B cell (primary cell): ENCODE results near the gene GRK5. TPM values are rescaled to one million over a fixed set of nuclear protein-coding genes. Genes with fewer than 3 reads are reported as not detected.
A peak's percentile ranks its signal among the peaks of the same experiment; 100 is the strongest.

Source experiments
- ATAC-seq: fragments of 200-7000 bp; cut with Tn5 transposase; one replicate; pipeline ENCODE4 v1.10.0; 2021; ENCODE audit warnings: low read depth, mild to moderate bottlenecking, moderate number of reproducible peaks, moderate library complexity
- CTCF ChIA-PET: fragments of 350-600 bp; sonication (Branson Sonifier 250); formaldehyde crosslinking; loops from one replicate; lab custom pipeline; 2021; ENCODE audit warnings: antibody characterized with exemption, inconsistent platforms; lab: Charles Lee
- POLR2A ChIA-PET: fragments of 350-600 bp; sonication (Branson Sonifier 250); formaldehyde crosslinking; loops from one replicate; lab custom pipeline; 2021; ENCODE audit warnings: antibody characterized with exemption; lab: Charles Lee
- DNase-seq: peaks from one replicate; pipeline ENCODE4 v3.0.0; 2013
- H2AFZ ChIP-seq: 2 replicates; pipeline ENCODE4 v1.6.1; 2012; ENCODE audit warnings: mild to moderate bottlenecking, low read depth, low read length; ENCODE audit not compliant: insufficient read depth, poor library complexity, severe bottlenecking
- H3K27ac ChIP-seq, 2 donors: 1 replicate in 1 of 2; 2 replicates in 1 of 2; pipeline ENCODE4 v1.5.1; 2012 to 2013; ENCODE audit warnings: low read length in 2 of 2, mild to moderate bottlenecking in 2 of 2, moderate library complexity in 1 of 2
- H3K27me3 ChIP-seq, 4 experiments: fragments of 200-600 bp in 1 of 4; sonication (generic) in 1 of 4; replicated peaks in 1 of 4; 1 replicate in 2 of 4; 2 replicates in 2 of 4; pipeline versions ENCODE4 v1.6.1 to v1.7.0; 2013 to 2016; ENCODE audit warnings: low read length in 3 of 4, mild to moderate bottlenecking in 2 of 4, mixed read lengths in 1 of 4, moderate library complexity in 1 of 4; ENCODE audit not compliant: insufficient read depth in 4 of 4, control insufficient read depth in 3 of 4; ENCODE audit errors: control extremely low read depth in 1 of 4
- H3K36me3 ChIP-seq, 2 experiments: replicated peaks in 1 of 2; 1 replicate in 1 of 2; 2 replicates in 1 of 2; pipeline versions ENCODE4 v1.6.1 to v1.7.1; 2013; ENCODE audit warnings: low read length in 1 of 2; ENCODE audit not compliant: insufficient read depth in 2 of 2, control insufficient read depth in 1 of 2; ENCODE audit errors: control extremely low read depth in 1 of 2, extremely low read depth in 1 of 2
- H3K4me1 ChIP-seq, 2 donors: fragments of 200-600 bp in 1 of 2; sonication (generic) in 1 of 2; 1 replicate in 1 of 2; 2 replicates in 1 of 2; pipeline versions ENCODE4 v1.5.1 to v1.6.1; 2013 to 2017; ENCODE audit warnings: low read length in 2 of 2; ENCODE audit not compliant: control insufficient read depth in 2 of 2, insufficient read depth in 2 of 2
- H3K4me2 ChIP-seq: replicated peaks from 2 replicates; pipeline ENCODE3; 2012; ENCODE audit warnings: mild to moderate bottlenecking, low read depth, low read length; ENCODE audit not compliant: poor library complexity, severe bottlenecking
- H3K4me3 ChIP-seq, 5 experiments: fragments of 200-600 bp in 1 of 5; sonication (generic) in 1 of 5; 1 replicate in 3 of 5; 2 replicates in 2 of 5; pipeline versions ENCODE4 v1.5.1 to v1.7.0; 2011 to 2016; ENCODE audit warnings: low read length in 4 of 5, mild to moderate bottlenecking in 4 of 5, low read depth in 2 of 5, control low read depth in 1 of 5, moderate library complexity in 1 of 5; ENCODE audit not compliant: insufficient read depth in 1 of 5; ENCODE audit errors: control extremely low read depth in 1 of 5, extremely low read depth in 1 of 5
- H3K79me2 ChIP-seq: fragments of 200-600 bp; sonication (generic); one replicate; pipeline ENCODE4 v1.6.0; 2016; ENCODE audit warnings: low read length; ENCODE audit not compliant: control insufficient read depth, insufficient read depth
- H3K9ac ChIP-seq: fragments of 200-600 bp; sonication (generic); 2 replicates; pipeline ENCODE4 v1.6.1; 2017; ENCODE audit warnings: mild to moderate bottlenecking, low read length, moderate library complexity
- H3K9me3 ChIP-seq, 3 donors: one replicate each; pipeline versions ENCODE4 v1.6.1 to v1.7.1; 2013; ENCODE audit warnings: low read length in 2 of 3; ENCODE audit not compliant: control insufficient read depth in 2 of 3, insufficient read depth in 1 of 3; ENCODE audit errors: control extremely low read depth in 1 of 3
- H4K20me1 ChIP-seq: 2 replicates; pipeline ENCODE4 v1.6.0; 2012; ENCODE audit warnings: mild to moderate bottlenecking, low read length; ENCODE audit not compliant: insufficient read depth, control insufficient read depth, poor library complexity, severe bottlenecking
- H3K27ac Mint-ChIP-seq: one replicate; pipeline ENCODE4 v1.8.0; 2021; ENCODE audit warnings: mixed read lengths
- H3K27me3 Mint-ChIP-seq: one replicate; pipeline ENCODE4 v1.8.0; 2021; ENCODE audit warnings: mixed read lengths
- H3K4me1 Mint-ChIP-seq: one replicate; pipeline ENCODE4 v1.8.0; 2021; ENCODE audit warnings: mixed read lengths
- H3K4me3 Mint-ChIP-seq: one replicate; pipeline ENCODE4 v1.8.0; 2021; ENCODE audit warnings: mixed read lengths
- H3K9me3 Mint-ChIP-seq: one replicate; pipeline ENCODE4 v1.8.0; 2022; ENCODE audit warnings: mixed read lengths; ENCODE audit not compliant: insufficient read depth
- CTCF ChIP-seq: fragments of 200-600 bp; IDR thresholded peaks from one replicate; pipeline ENCODE4 v1.8.0; 2022; ENCODE audit warnings: antibody characterized with exemption, mild to moderate bottlenecking
- EZH2 ChIP-seq: IDR thresholded peaks from 2 replicates; pipeline ENCODE4 v1.6.1; 2012; ENCODE audit warnings: borderline replicate concordance, low read depth, mild to moderate bottlenecking, moderate library complexity, low read length; ENCODE audit not compliant: insufficient read depth, poor library complexity, severe bottlenecking
- WGBS: methylation state at CpG from one replicate; pipeline ENCODE4 v1.1.5; 2013; ENCODE audit warnings: missing lambda C conversion rate; ENCODE audit not compliant: insufficient coverage; 5-methylcytosine and 5-hydroxymethylcytosine counted together
- intact Hi-C: fragments of 100-400 bp; cut with micrococcal nuclease; formaldehyde crosslinking; loops from one replicate; pipeline ENCODE4 v1.10.0; 2022
- polyA plus RNA-seq: library from polyadenylated mRNA; depleted of rRNA; stranded (reverse); fragments of >200 nt; gene quantifications from 2 replicates; pipeline ENCODE4 v1.2.3, GENCODE V29; 2012
- total RNA-seq, 2 donors: library from RNA; stranded (reverse); fragments of 120-200 nt in 1 of 2; gene quantifications; 1 replicate in 1 of 2; 2 replicates in 1 of 2; pipeline versions ENCODE4 v1.2.3 to v1.2.4, GENCODE V29; 2013 to 2022

Gene GRK5
- total and polyA plus RNA-seq, 2 donors (not counting 1 experiment from before 2014, with no cell fraction given) = 21.9 to 54.8 TPM

GRCh38 chr10:119278126-119278709 is 70.8 kb downstream of the GRK5 start:
- H2AFZ ChIP-seq = no peak overlapping the region
- no peak overlapping the region for H3K9ac ChIP-seq
- no peak overlapping the region for H3K4me2 ChIP-seq
- H3K9me3 ChIP-seq = no peaks in the 10 kb centered on the region
- TF ChIP-seq EZH2 = no peak
- TF ChIP-seq CTCF = no peak
- H3K4me1 Mint-ChIP-seq = peaks cover 66% of the 10 kb centered on the region
- ChIA-PET CTCF (no interaction called here), POLR2A (no interaction called here)
- peaks cover 97% of the 10 kb centered on the region for H3K79me2 ChIP-seq
- intact Hi-C loops = no loop called here
- H3K27me3 Mint-ChIP-seq = no peaks in the 10 kb centered on the region
- no peaks in the 10 kb centered on the region for H3K27me3 ChIP-seq
- H3K27ac ChIP-seq = no peak overlapping the region
- peak overlapping the region; percentile 37 for H3K27ac Mint-ChIP-seq
- peaks cover 8% of the 10 kb centered on the region for H4K20me1 ChIP-seq
- DNase-seq (no peak), ATAC-seq (no peak)
- H3K4me1 ChIP-seq = peaks cover 24 to 42% of the 10 kb centered on the region in 2 donors
- 95% methylated on average over 14 of the region's 14 CpGs for WGBS
- no peak overlapping the region for H3K4me3 Mint-ChIP-seq
- H3K9me3 Mint-ChIP-seq = no peaks in the 10 kb centered on the region
- no peaks in the 10 kb centered on the region for H3K36me3 ChIP-seq
- H3K4me3 ChIP-seq = no peak overlapping the region

GRCh38 chr10:119279441-119279840 is 72.1 kb downstream of the GRK5 start:
- Histone ChIP-seq H3K4me2 (no peak overlapping the region), H3K27ac (no peak overlapping the region), H3K79me2 (peaks cover 93% of the 10 kb centered on the region), H4K20me1 (peaks cover 8% of the 10 kb centered on the region), H3K4me1 (peaks cover 34 to 48% of the 10 kb centered on the region in 2 donors), H3K27me3 (no peaks in the 10 kb centered on the region), H3K36me3 (no peaks in the 10 kb centered on the region), H2AFZ (no peak overlapping the region), H3K9ac (no peak overlapping the region), H3K9me3 (no peaks in the 10 kb centered on the region), H3K4me3 (no peak overlapping the region)
- intact Hi-C loops = no loop called here
- ChIA-PET POLR2A (no interaction called here), CTCF (interaction anchor here (1.0 kb wide), 1 partner anchor 116 kb away, joined by 3 read pairs; no protein-coding TSS in a partner anchor)
- WGBS = 89% methylated on average over 10 of the region's 10 CpGs
- DNase-seq (no peak), ATAC-seq (no peak)
- Mint-ChIP-seq H3K4me1 (peaks cover 69% of the 10 kb centered on the region), H3K9me3 (no peaks in the 10 kb centered on the region), H3K27me3 (no peaks in the 10 kb centered on the region), H3K4me3 (no peak overlapping the region), H3K27ac (no peak overlapping the region)
- no peak for TF ChIP-seq EZH2
- no peak for TF ChIP-seq CTCF
